Nephron progenitor cell (in vitro differentiated cells): Measurements from ENCODE around the gene PPP6R3.

Experiments
- DNase-seq: peaks from one replicate; pipeline ENCODE4 v3.0.0; 2021
- H3K27ac Mint-ChIP-seq: 2 replicates; pipeline ENCODE4 v1.8.0; 2021; ENCODE audit warnings: mild to moderate bottlenecking, moderate library complexity, mixed read lengths
- H3K27me3 Mint-ChIP-seq: 2 replicates; pipeline ENCODE4 v1.8.0; 2021; ENCODE audit warnings: mild to moderate bottlenecking, low read depth, mixed read lengths; ENCODE audit not compliant: poor library complexity
- H3K36me3 Mint-ChIP-seq: 2 replicates; pipeline ENCODE4 v1.8.0; 2021; ENCODE audit warnings: low read depth, mixed read lengths
- H3K4me1 Mint-ChIP-seq: 2 replicates; pipeline ENCODE4 v1.8.0; 2021; ENCODE audit warnings: mixed read lengths
- H3K4me3 Mint-ChIP-seq: 2 replicates; pipeline ENCODE4 v1.8.0; 2021; ENCODE audit warnings: mild to moderate bottlenecking, moderate library complexity, mixed read lengths
- H3K9me3 Mint-ChIP-seq: 2 replicates; pipeline ENCODE4 v1.8.0; 2021; ENCODE audit warnings: mild to moderate bottlenecking, moderate library complexity, mixed read lengths
- TF ChIP-seq, protein P1 (sequence below): fragments of 200-600 bp; sonication (generic); IDR thresholded peaks from 2 replicates; pipeline ENCODE4 v1.5.0; 2021; ENCODE audit warnings: antibody characterized with exemption

PPP6R3 gene

DNA sequence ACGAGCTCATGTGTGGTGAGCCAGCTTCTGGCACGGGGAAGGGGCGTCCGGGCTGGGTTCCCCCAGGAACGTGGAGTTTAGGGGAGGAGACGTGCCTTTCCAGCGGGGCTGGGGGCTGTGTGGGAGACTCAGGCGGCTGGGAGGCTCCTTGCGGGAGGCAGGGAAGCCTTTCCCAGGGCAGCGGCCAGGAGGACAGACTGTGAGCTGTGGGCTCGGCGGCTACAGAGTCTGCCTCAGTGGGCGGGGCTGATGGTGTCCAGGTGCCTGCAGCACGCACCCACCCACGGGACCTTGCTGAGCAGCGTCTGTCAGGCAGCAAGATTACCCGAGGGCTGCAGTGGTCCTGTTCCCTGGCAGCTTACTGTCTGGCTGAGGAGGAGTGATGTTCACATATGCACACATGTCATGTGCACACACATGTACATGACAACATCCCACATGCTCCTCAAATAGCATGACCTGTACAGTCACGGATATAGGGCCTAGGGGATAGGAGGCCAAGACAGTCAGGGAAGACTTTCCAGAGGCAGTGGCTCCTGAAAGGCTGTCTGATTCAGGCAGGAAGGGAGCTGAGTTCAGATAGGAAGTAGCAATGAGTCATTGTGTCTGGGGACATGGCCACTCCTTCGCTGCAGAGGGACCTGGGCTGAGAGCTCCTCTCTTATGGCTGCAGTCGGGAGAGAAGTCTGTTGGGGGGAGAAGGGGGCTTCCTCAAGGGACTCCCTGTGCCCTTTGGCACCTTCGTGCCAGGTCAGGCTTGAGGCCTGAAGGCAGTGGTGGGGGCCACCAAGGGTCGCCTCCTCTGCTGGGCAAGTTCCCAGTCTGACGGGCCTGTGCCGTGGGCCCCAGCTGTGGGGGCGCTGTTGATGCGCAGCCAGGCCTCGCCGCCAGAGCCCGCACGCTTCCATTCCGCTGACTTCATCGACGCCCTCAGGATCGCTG is 23.3 kb upstream of the PPP6R3 start:
- Mint-ChIP-seq H3K27ac (peak overlapping the region; percentile 83), H3K4me1 (peaks cover 26% of the 10 kb centered on the region), H3K4me3 (no peak overlapping the region), H3K9me3 (no peaks in the 10 kb centered on the region), H3K36me3 (peaks cover 52% of the 10 kb centered on the region), H3K27me3 (peaks cover 3% of the 10 kb centered on the region)
- TF ChIP-seq, protein P1, sequence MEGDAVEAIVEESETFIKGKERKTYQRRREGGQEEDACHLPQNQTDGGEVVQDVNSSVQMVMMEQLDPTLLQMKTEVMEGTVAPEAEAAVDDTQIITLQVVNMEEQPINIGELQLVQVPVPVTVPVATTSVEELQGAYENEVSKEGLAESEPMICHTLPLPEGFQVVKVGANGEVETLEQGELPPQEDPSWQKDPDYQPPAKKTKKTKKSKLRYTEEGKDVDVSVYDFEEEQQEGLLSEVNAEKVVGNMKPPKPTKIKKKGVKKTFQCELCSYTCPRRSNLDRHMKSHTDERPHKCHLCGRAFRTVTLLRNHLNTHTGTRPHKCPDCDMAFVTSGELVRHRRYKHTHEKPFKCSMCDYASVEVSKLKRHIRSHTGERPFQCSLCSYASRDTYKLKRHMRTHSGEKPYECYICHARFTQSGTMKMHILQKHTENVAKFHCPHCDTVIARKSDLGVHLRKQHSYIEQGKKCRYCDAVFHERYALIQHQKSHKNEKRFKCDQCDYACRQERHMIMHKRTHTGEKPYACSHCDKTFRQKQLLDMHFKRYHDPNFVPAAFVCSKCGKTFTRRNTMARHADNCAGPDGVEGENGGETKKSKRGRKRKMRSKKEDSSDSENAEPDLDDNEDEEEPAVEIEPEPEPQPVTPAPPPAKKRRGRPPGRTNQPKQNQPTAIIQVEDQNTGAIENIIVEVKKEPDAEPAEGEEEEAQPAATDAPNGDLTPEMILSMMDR: no peak
- no peak for DNase-seq

DNA sequence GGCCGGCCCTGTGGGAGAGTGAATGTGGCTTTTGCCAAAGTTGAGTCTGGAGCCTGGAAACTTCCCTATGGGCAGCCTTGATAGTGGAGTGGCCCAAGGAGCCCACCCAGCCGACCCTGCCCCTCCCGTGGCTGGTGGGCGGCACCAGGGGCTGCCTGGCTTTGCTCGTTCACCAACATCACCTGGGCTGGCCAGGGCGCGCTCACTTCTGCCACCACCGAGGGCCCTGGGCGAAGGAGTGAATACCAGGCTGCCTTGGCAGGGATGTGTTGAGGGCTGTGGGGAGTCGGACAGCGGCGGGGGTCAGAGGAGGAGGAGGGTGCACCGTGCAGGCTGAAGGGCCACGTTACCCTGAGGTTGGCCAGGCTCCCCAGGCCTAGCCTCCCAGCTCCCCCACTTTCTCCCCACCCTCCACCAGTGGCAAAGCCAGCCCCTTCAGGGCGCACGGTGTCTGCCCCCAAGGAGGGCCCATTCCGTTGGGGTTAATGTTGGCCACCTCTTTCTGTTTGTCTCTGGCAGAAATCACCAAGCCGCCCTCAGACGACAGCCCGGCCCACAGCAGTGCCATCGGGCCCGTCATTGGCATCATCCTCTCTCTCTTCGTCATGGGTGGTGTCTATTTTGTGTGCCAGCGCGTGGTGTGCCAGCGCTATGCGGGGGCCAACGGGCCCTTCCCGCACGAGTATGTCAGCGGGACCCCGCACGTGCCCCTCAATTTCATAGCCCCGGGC is 22.5 kb upstream of the PPP6R3 start:
- DNase-seq: no peak
- H3K27ac Mint-ChIP-seq: no peak overlapping the region
- H3K9me3 Mint-ChIP-seq: no peaks in the 10 kb centered on the region
- H3K4me3 Mint-ChIP-seq: no peak overlapping the region
- H3K4me1 Mint-ChIP-seq: peaks cover 26% of the 10 kb centered on the region
- TF ChIP-seq, protein P1: no peak
- peaks cover 58% of the 10 kb centered on the region for H3K36me3 Mint-ChIP-seq
- H3K27me3 Mint-ChIP-seq: peaks cover 3% of the 10 kb centered on the region

DNA sequence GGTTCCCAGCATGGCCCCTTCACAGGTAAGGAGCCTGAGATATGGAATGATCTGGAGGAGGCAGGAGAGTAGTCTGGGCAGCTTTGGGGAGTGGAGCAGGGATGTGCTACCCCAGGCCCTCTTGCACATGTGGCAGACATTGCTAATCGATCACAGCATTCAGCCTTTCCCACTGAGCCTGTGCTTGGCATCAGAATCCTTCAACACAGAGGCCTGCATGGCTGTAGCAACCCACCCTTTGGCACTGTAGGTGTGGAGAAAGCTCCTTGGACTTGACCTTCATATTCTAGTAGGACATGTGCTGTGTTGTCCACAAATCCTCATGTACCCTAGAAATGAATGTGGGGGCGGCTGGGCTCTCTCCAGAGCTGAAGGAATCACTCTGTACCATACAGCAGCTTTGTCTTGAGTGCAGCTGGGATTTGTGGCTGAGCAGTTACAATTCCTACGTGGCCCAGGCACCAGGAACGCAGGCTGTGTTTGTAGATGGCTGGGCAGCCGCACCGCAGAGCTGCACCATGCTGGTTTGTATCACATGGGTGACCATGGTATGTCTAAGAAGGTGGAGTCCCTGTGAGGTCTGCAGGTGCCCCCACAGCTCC is 21.8 kb upstream of the PPP6R3 start:
- H3K36me3 Mint-ChIP-seq: peaks cover 56% of the 10 kb centered on the region
- H3K27me3 Mint-ChIP-seq: peaks cover 3% of the 10 kb centered on the region
- TF ChIP-seq, protein P1: no peak
- H3K9me3 Mint-ChIP-seq: no peaks in the 10 kb centered on the region
- H3K27ac Mint-ChIP-seq: no peak overlapping the region
- DNase-seq: no peak
- H3K4me1 Mint-ChIP-seq: peaks cover 26% of the 10 kb centered on the region
- H3K4me3 Mint-ChIP-seq: no peak overlapping the region

DNA sequence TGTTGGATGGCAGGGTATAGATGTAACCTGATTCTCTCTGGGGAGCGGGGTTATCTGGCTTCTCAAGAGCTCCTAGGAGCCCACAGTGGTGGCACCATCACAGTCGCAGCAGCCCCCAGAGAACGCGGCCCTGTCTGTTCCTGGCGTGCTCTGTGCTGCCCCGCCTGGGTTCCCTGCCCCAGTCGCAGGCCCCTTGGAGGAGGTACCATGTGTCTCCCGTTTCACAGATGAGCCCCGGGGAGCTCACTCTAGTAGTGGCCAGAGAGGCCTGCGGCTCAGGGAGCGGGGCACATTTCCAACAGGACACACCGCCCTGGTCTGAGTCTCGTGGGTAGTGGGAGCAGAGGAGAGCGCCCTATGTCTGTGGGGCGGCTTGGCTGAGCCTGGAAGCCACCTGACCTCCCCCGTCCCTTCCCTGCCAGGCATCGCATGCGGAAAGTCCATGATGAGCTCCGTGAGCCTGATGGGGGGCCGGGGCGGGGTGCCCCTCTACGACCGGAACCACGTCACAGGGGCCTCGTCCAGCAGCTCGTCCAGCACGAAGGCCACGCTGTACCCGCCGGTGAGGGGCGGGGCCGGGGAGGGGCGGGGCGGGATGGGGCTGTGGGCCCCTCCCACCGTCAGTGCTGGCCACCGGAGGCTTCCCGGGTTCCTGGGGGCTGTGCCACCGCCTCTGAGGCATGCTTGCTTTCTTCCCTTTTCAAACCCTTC is 21.0 kb upstream of the PPP6R3 start:
- Mint-ChIP-seq H3K4me3 (no peak overlapping the region), H3K4me1 (peaks cover 26% of the 10 kb centered on the region), H3K27me3 (peaks cover 3% of the 10 kb centered on the region), H3K36me3 (peaks cover 53% of the 10 kb centered on the region), H3K27ac (peak overlapping the region; percentile 59), H3K9me3 (no peaks in the 10 kb centered on the region)
- no peak for DNase-seq
- TF ChIP-seq, protein P1: no peak

- Mint-ChIP-seq H3K27ac (peak overlapping the region; percentile 59), H3K9me3 (no peaks in the 10 kb centered on the region), H3K4me3 (no peak overlapping the region), H3K27me3 (peaks cover 3% of the 10 kb centered on the region), H3K4me1 (peaks cover 26% of the 10 kb centered on the region), H3K36me3 (peaks cover 46% of the 10 kb centered on the region)
- TF ChIP-seq, protein P1: no peak
- no peak for DNase-seq
Observed at GRCh38 chr11:68440224-68440623, 20.3 kb upstream of the PPP6R3 start.
